B cell (primary cell): ENCODE measurements around the gene RETREG1. TPM values are rescaled to one million over a fixed set of nuclear protein-coding genes. Genes with fewer than 3 reads are reported as not detected.

Source experiments
- ATAC-seq: fragments of 200-7000 bp; cut with Tn5 transposase; one replicate; pipeline ENCODE4 v1.10.0; 2021; ENCODE audit warnings: low read depth, mild to moderate bottlenecking, moderate number of reproducible peaks, moderate library complexity
- CTCF ChIA-PET: fragments of 350-600 bp; sonication (Branson Sonifier 250); formaldehyde crosslinking; loops from one replicate; lab custom pipeline; 2021; ENCODE audit warnings: antibody characterized with exemption, inconsistent platforms; lab: Charles Lee
- POLR2A ChIA-PET: fragments of 350-600 bp; sonication (Branson Sonifier 250); formaldehyde crosslinking; loops from one replicate; lab custom pipeline; 2021; ENCODE audit warnings: antibody characterized with exemption; lab: Charles Lee
- DNase-seq: peaks from one replicate; pipeline ENCODE4 v3.0.0; 2013
- H2AFZ ChIP-seq: 2 replicates; pipeline ENCODE4 v1.6.1; 2012; ENCODE audit warnings: mild to moderate bottlenecking, low read depth, low read length; ENCODE audit not compliant: insufficient read depth, poor library complexity, severe bottlenecking
- H3K27ac ChIP-seq, 2 donors: 1 replicate in 1 of 2; 2 replicates in 1 of 2; pipeline ENCODE4 v1.5.1; 2012 to 2013; ENCODE audit warnings: low read length in 2 of 2, mild to moderate bottlenecking in 2 of 2, moderate library complexity in 1 of 2
- H3K27me3 ChIP-seq, 4 experiments: fragments of 200-600 bp in 1 of 4; sonication (generic) in 1 of 4; replicated peaks in 1 of 4; 1 replicate in 2 of 4; 2 replicates in 2 of 4; pipeline versions ENCODE4 v1.6.1 to v1.7.0; 2013 to 2016; ENCODE audit warnings: low read length in 3 of 4, mild to moderate bottlenecking in 2 of 4, mixed read lengths in 1 of 4, moderate library complexity in 1 of 4; ENCODE audit not compliant: insufficient read depth in 4 of 4, control insufficient read depth in 3 of 4; ENCODE audit errors: control extremely low read depth in 1 of 4
- H3K36me3 ChIP-seq, 2 experiments: replicated peaks in 1 of 2; 1 replicate in 1 of 2; 2 replicates in 1 of 2; pipeline versions ENCODE4 v1.6.1 to v1.7.1; 2013; ENCODE audit warnings: low read length in 1 of 2; ENCODE audit not compliant: insufficient read depth in 2 of 2, control insufficient read depth in 1 of 2; ENCODE audit errors: control extremely low read depth in 1 of 2, extremely low read depth in 1 of 2
- H3K4me1 ChIP-seq, 2 donors: fragments of 200-600 bp in 1 of 2; sonication (generic) in 1 of 2; 1 replicate in 1 of 2; 2 replicates in 1 of 2; pipeline versions ENCODE4 v1.5.1 to v1.6.1; 2013 to 2017; ENCODE audit warnings: low read length in 2 of 2; ENCODE audit not compliant: control insufficient read depth in 2 of 2, insufficient read depth in 2 of 2
- H3K4me2 ChIP-seq: replicated peaks from 2 replicates; pipeline ENCODE3; 2012; ENCODE audit warnings: mild to moderate bottlenecking, low read depth, low read length; ENCODE audit not compliant: poor library complexity, severe bottlenecking
- H3K4me3 ChIP-seq, 5 experiments: fragments of 200-600 bp in 1 of 5; sonication (generic) in 1 of 5; 1 replicate in 3 of 5; 2 replicates in 2 of 5; pipeline versions ENCODE4 v1.5.1 to v1.7.0; 2011 to 2016; ENCODE audit warnings: low read length in 4 of 5, mild to moderate bottlenecking in 4 of 5, low read depth in 2 of 5, control low read depth in 1 of 5, moderate library complexity in 1 of 5; ENCODE audit not compliant: insufficient read depth in 1 of 5; ENCODE audit errors: control extremely low read depth in 1 of 5, extremely low read depth in 1 of 5
- H3K79me2 ChIP-seq: fragments of 200-600 bp; sonication (generic); one replicate; pipeline ENCODE4 v1.6.0; 2016; ENCODE audit warnings: low read length; ENCODE audit not compliant: control insufficient read depth, insufficient read depth
- H3K9ac ChIP-seq: fragments of 200-600 bp; sonication (generic); 2 replicates; pipeline ENCODE4 v1.6.1; 2017; ENCODE audit warnings: mild to moderate bottlenecking, low read length, moderate library complexity
- H3K9me3 ChIP-seq, 3 donors: one replicate each; pipeline versions ENCODE4 v1.6.1 to v1.7.1; 2013; ENCODE audit warnings: low read length in 2 of 3; ENCODE audit not compliant: control insufficient read depth in 2 of 3, insufficient read depth in 1 of 3; ENCODE audit errors: control extremely low read depth in 1 of 3
- H4K20me1 ChIP-seq: 2 replicates; pipeline ENCODE4 v1.6.0; 2012; ENCODE audit warnings: mild to moderate bottlenecking, low read length; ENCODE audit not compliant: insufficient read depth, control insufficient read depth, poor library complexity, severe bottlenecking
- H3K27ac Mint-ChIP-seq: one replicate; pipeline ENCODE4 v1.8.0; 2021; ENCODE audit warnings: mixed read lengths
- H3K27me3 Mint-ChIP-seq: one replicate; pipeline ENCODE4 v1.8.0; 2021; ENCODE audit warnings: mixed read lengths
- H3K4me1 Mint-ChIP-seq: one replicate; pipeline ENCODE4 v1.8.0; 2021; ENCODE audit warnings: mixed read lengths
- H3K4me3 Mint-ChIP-seq: one replicate; pipeline ENCODE4 v1.8.0; 2021; ENCODE audit warnings: mixed read lengths
- H3K9me3 Mint-ChIP-seq: one replicate; pipeline ENCODE4 v1.8.0; 2022; ENCODE audit warnings: mixed read lengths; ENCODE audit not compliant: insufficient read depth
- EZH2 ChIP-seq: IDR thresholded peaks from 2 replicates; pipeline ENCODE4 v1.6.1; 2012; ENCODE audit warnings: borderline replicate concordance, low read depth, mild to moderate bottlenecking, moderate library complexity, low read length; ENCODE audit not compliant: insufficient read depth, poor library complexity, severe bottlenecking
- WGBS: methylation state at CpG from one replicate; pipeline ENCODE4 v1.1.5; 2013; ENCODE audit warnings: missing lambda C conversion rate; ENCODE audit not compliant: insufficient coverage; 5-methylcytosine and 5-hydroxymethylcytosine counted together
- intact Hi-C: fragments of 100-400 bp; cut with micrococcal nuclease; formaldehyde crosslinking; loops from one replicate; pipeline ENCODE4 v1.10.0; 2022
- polyA plus RNA-seq: library from polyadenylated mRNA; depleted of rRNA; stranded (reverse); fragments of >200 nt; gene quantifications from 2 replicates; pipeline ENCODE4 v1.2.3, GENCODE V29; 2012
- total RNA-seq, 2 donors: library from RNA; stranded (reverse); fragments of 120-200 nt in 1 of 2; gene quantifications; 1 replicate in 1 of 2; 2 replicates in 1 of 2; pipeline versions ENCODE4 v1.2.3 to v1.2.4, GENCODE V29; 2013 to 2022
- TF ChIP-seq, protein P1 (sequence below): fragments of 200-600 bp; IDR thresholded peaks from one replicate; pipeline ENCODE4 v1.8.0; 2022; ENCODE audit warnings: antibody characterized with exemption, mild to moderate bottlenecking

Gene RETREG1
- total and polyA plus RNA-seq, 2 donors (not counting 1 experiment from before 2014, with no cell fraction given): 5.1 to 12.9 TPM

DNA sequence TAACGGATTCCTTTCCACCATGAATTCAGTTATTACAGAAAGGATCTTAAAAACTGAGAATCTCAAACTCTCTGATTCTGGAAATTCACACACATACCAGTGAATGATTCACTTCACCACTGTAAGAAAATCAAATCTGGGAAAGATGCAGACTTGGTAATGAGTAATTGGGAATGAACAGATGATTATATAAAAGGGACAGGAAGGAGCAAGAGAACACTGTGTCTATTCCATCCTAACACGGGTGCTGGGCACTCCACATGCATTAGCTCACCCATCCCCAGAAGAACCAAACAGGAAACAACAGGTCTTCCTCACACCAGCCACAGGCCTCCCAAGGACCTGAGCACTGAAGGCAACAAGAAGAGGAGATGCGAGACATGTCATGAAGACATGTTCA, 76.4 kb downstream of the RETREG1 start:
- H3K9me3 Mint-ChIP-seq: no peaks in the 10 kb centered on the region
- Histone ChIP-seq H3K9ac (no peak overlapping the region), H3K27me3 (no peaks in the 10 kb centered on the region), H3K36me3 (no peaks in the 10 kb centered on the region), H3K4me2 (no peak overlapping the region), H3K4me3 (no peak overlapping the region), H3K79me2 (no peaks in the 10 kb centered on the region), H3K4me1 (no peaks in the 10 kb centered on the region), H3K9me3 (no peaks in the 10 kb centered on the region), H4K20me1 (no peaks in the 10 kb centered on the region), H3K27ac (no peak overlapping the region), H2AFZ (no peak overlapping the region)
- CTCF ChIA-PET: no interaction called here
- ATAC-seq: no peak
- no peak for DNase-seq
- no peak for TF ChIP-seq EZH2
- TF ChIP-seq, protein P1, sequence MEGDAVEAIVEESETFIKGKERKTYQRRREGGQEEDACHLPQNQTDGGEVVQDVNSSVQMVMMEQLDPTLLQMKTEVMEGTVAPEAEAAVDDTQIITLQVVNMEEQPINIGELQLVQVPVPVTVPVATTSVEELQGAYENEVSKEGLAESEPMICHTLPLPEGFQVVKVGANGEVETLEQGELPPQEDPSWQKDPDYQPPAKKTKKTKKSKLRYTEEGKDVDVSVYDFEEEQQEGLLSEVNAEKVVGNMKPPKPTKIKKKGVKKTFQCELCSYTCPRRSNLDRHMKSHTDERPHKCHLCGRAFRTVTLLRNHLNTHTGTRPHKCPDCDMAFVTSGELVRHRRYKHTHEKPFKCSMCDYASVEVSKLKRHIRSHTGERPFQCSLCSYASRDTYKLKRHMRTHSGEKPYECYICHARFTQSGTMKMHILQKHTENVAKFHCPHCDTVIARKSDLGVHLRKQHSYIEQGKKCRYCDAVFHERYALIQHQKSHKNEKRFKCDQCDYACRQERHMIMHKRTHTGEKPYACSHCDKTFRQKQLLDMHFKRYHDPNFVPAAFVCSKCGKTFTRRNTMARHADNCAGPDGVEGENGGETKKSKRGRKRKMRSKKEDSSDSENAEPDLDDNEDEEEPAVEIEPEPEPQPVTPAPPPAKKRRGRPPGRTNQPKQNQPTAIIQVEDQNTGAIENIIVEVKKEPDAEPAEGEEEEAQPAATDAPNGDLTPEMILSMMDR: no peak
- peaks cover 10% of the 10 kb centered on the region for H3K4me1 Mint-ChIP-seq
- H3K27me3 Mint-ChIP-seq: peaks cover 3% of the 10 kb centered on the region
- intact Hi-C loops: no loop called here
- no peak overlapping the region for H3K4me3 Mint-ChIP-seq
- no peak overlapping the region for H3K27ac Mint-ChIP-seq
- WGBS: 20% methylated on average over 1 of the region's 3 CpGs
- POLR2A ChIA-PET: no interaction called here

DNA sequence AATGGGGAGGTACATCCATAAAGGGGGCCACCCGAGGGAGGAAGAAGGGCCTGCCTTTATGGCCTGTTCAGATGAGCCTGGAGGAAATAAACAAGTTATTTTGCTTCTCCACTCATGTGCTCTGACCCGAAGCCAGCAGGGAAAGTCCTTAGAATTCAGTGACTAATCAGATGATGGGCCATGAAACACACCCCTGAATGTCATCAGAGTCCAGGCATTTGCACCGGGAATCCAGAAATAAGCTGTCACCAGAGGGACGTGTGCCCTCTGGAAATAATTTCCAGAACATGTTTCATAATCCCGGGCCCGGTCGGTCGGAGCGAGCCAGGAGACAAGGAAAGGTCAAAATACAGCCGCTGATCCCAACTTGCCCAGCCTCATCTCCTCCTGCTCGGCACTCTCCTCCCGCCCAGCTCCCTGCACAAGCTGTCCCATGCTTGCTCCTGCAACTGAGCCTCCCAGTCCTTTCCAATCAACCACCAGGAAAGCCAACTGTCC, 77.6 kb downstream of the RETREG1 start:
- intact Hi-C loops: no loop called here
- H3K4me2 ChIP-seq: no peak overlapping the region
- no peak overlapping the region for H3K9ac ChIP-seq
- no peak overlapping the region for H3K27ac Mint-ChIP-seq
- WGBS: 89% methylated on average over 12 of the region's 12 CpGs
- no peaks in the 10 kb centered on the region for H3K27me3 ChIP-seq
- peaks cover 3% of the 10 kb centered on the region for H3K27me3 Mint-ChIP-seq
- ChIA-PET CTCF (no interaction called here), POLR2A (no interaction called here)
- DNase-seq (no peak), ATAC-seq (no peak)
- no peaks in the 10 kb centered on the region for H3K9me3 Mint-ChIP-seq
- H3K79me2 ChIP-seq: no peaks in the 10 kb centered on the region
- no peaks in the 10 kb centered on the region for H4K20me1 ChIP-seq
- no peaks in the 10 kb centered on the region for H3K4me1 ChIP-seq
- no peak overlapping the region for H2AFZ ChIP-seq
- H3K27ac ChIP-seq: no peak overlapping the region
- H3K4me3 ChIP-seq: no peak overlapping the region
- no peaks in the 10 kb centered on the region for H3K9me3 ChIP-seq
- no peak overlapping the region for H3K4me3 Mint-ChIP-seq
- no peak for TF ChIP-seq EZH2
- TF ChIP-seq, protein P1: no peak
- no peaks in the 10 kb centered on the region for H3K36me3 ChIP-seq
- H3K4me1 Mint-ChIP-seq: peaks cover 10% of the 10 kb centered on the region
